OCI-LY3 (cell line): ENCODE data around the gene C21orf58.

ENCODE experiments used
- EZH2phosphoT487 ChIP-seq: fragments of 200-600 bp; shearing (Covaris generic); IDR thresholded peaks from 2 replicates; pipeline ENCODE4 v1.6.1; 2018; ENCODE audit warnings: antibody characterized with exemption, mixed run types, low read depth
- TF ChIP-seq, protein P1 (sequence below): fragments of 200-600, 300-600 bp; sonication (generic); IDR thresholded peaks from 2 replicates; pipeline ENCODE4 v1.5.1; 2014; ENCODE audit warnings: antibody characterized with exemption, low read length, low read depth

- TF ChIP-seq, protein P1, sequence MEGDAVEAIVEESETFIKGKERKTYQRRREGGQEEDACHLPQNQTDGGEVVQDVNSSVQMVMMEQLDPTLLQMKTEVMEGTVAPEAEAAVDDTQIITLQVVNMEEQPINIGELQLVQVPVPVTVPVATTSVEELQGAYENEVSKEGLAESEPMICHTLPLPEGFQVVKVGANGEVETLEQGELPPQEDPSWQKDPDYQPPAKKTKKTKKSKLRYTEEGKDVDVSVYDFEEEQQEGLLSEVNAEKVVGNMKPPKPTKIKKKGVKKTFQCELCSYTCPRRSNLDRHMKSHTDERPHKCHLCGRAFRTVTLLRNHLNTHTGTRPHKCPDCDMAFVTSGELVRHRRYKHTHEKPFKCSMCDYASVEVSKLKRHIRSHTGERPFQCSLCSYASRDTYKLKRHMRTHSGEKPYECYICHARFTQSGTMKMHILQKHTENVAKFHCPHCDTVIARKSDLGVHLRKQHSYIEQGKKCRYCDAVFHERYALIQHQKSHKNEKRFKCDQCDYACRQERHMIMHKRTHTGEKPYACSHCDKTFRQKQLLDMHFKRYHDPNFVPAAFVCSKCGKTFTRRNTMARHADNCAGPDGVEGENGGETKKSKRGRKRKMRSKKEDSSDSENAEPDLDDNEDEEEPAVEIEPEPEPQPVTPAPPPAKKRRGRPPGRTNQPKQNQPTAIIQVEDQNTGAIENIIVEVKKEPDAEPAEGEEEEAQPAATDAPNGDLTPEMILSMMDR, result no peak
- TF ChIP-seq EZH2phosphoT487, result no peak
These were observed 30.4 kb upstream of the C21orf58 start for GRCh38 chr21:46354046-46354445.
